A673 (cell line): ENCODE results near the gene TAMALIN. TPM values are rescaled to one million over a fixed set of nuclear protein-coding genes. Genes with fewer than 3 reads are reported as not detected.

Source experiments
- Bru-seq: library from RNA; stranded (reverse); fragments of 400-500 nt; gene quantifications from one replicate; lab custom pipeline; 2021; lab: Mats Ljungman, UMichigan
- BruChase-seq, 2 experiments: library from RNA; stranded (reverse); fragments of 400-500 nt; gene quantifications; one replicate each; lab custom pipeline; 2021; lab: Mats Ljungman, UMichigan
- BruUV-seq: library from RNA; stranded (reverse); fragments of 400-500 nt; replicated peaks from 2 replicates; lab custom pipeline; 2021; lab: Mats Ljungman, UMichigan
- CTCF ChIA-PET: fragments of 300-600 bp; sonication (Branson Sonifier 250); formaldehyde crosslinking; loops from one replicate; lab custom pipeline; 2022; ENCODE audit warnings: antibody characterized with exemption; lab: Charles Lee
- POLR2A ChIA-PET: fragments of 300-600 bp; sonication (Branson Sonifier 250); formaldehyde crosslinking; loops from one replicate; lab custom pipeline; 2022; ENCODE audit warnings: antibody characterized with exemption; ENCODE audit not compliant: low non-redundant PET; lab: Charles Lee
- DNase-seq: peaks from one replicate; pipeline ENCODE4 v3.0.0-alpha.2; 2015; ENCODE audit warnings: low spot score
- H3K27ac ChIP-seq: fragments of 200-600 bp; sonication (generic); 2 replicates; pipeline ENCODE4 v1.5.1; 2016; ENCODE audit warnings: mixed run types, low read depth, mild to moderate bottlenecking, mixed read lengths, antibody characterized with exemption, low read length; ENCODE audit not compliant: poor library complexity, severe bottlenecking
- H3K27me3 ChIP-seq: fragments of 200-600 bp; sonication (generic); replicated peaks from 2 replicates; pipeline ENCODE4 v1.6.1; 2017; ENCODE audit warnings: mixed run types, low read depth, mild to moderate bottlenecking, mixed read lengths, antibody characterized with exemption, low read length; ENCODE audit not compliant: insufficient read depth, poor library complexity
- H3K36me3 ChIP-seq: fragments of 200-600 bp; sonication (generic); 2 replicates; pipeline ENCODE4 v1.6.1; 2016; ENCODE audit warnings: mixed run types, mild to moderate bottlenecking, mixed read lengths, antibody characterized with exemption, low read length; ENCODE audit not compliant: insufficient read depth, poor library complexity, severe bottlenecking
- H3K4me1 ChIP-seq: fragments of 200-600 bp; sonication (generic); 2 replicates; pipeline ENCODE4 v1.6.1; 2017; ENCODE audit warnings: mixed run types, mild to moderate bottlenecking, mixed read lengths, antibody characterized with exemption, low read length; ENCODE audit not compliant: insufficient read depth, poor library complexity, severe bottlenecking
- H3K4me3 ChIP-seq: fragments of 200-600 bp; sonication (generic); 2 replicates; pipeline ENCODE4 v1.5.1; 2016; ENCODE audit warnings: low read depth, mixed run types, mild to moderate bottlenecking, mixed read lengths, low read length; ENCODE audit not compliant: poor library complexity, severe bottlenecking
- H3K9me3 ChIP-seq: fragments of 200-600 bp; sonication (generic); 2 replicates; pipeline ENCODE4 v1.6.1; 2016; ENCODE audit warnings: mixed run types, low read depth, mild to moderate bottlenecking, mixed read lengths, antibody characterized with exemption, low read length; ENCODE audit not compliant: poor library complexity, severe bottlenecking
- EZH2 ChIP-seq: fragments of 200-600 bp; sonication (generic); IDR thresholded peaks from 2 replicates; pipeline ENCODE4 v1.6.1; 2017; ENCODE audit warnings: borderline replicate concordance, low read depth, mild to moderate bottlenecking, mixed read lengths, antibody characterized with exemption, low read length; ENCODE audit not compliant: poor library complexity, severe bottlenecking
- intact Hi-C: fragments of 100-400 bp; cut with micrococcal nuclease; formaldehyde crosslinking; loops from one replicate; pipeline ENCODE4 v1.10.0; 2022; ENCODE audit not compliant: unreplicated experiment
- long read RNA-seq: library from polyadenylated mRNA; stranded (forward); transcript quantifications from one replicate; pipeline ENCODE4 v2.0.0, GENCODE V29; 2022
- total RNA-seq: library from RNA; stranded (reverse); gene quantifications from 2 replicates; pipeline ENCODE4 v1.2.3, GENCODE V29; 2021
- TF ChIP-seq, protein P1 (sequence below): fragments of 300-800, 200-600 bp; sonication (generic); conservative IDR thresholded peaks from 2 replicates; pipeline ENCODE4 v1.5.1; 2017; ENCODE audit warnings: low read depth, mild to moderate bottlenecking, antibody characterized with exemption, low read length, moderate library complexity, mixed read lengths

Gene TAMALIN
- total RNA-seq (4.8 and 5.4 TPM in 2 replicates), Bru-seq, nascent RNA (percentile 42 among the genes with signal in this experiment), BruChase-seq, experiment 1, labeled RNA remaining after a 2-hour chase (percentile 48 among the genes with signal in this experiment), BruChase-seq, experiment 2, labeled RNA remaining after a 6-hour chase (percentile 41 among the genes with signal in this experiment)
- long read RNA-seq, partial matches to known transcripts = 0 of 1 reads
- long read RNA-seq, other reads (novel, unspliced or antisense) = 0 of 1 reads

DNA sequence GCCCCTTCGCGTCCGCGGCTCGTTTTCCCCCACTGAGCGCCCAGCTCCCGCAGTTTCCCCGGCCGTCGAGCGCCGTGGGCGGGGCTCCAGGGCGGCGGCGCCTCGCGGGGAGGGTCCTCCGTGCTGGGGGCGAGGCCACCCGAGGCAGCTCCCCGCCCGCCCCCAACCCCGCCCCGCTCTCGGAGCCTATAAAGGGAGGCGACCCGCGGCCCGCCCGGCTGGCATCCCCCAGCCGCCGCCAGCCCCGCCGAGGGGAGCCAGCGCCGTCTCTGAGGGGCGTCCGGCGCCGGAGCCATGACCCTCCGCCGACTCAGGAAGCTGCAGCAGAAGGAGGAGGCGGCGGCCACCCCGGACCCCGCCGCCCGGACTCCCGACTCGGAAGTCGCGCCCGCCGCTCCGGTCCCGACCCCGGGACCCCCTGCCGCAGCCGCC is at the start of gene TAMALIN:
Gene TAMALIN, plus strand, starts transcription at position 221 of the 432 bp plus-strand sequence. Its CDS starts 74 bp downstream, at position 295.
- POLR2A ChIA-PET = interaction anchor here (0.5 to 0.6 kb wide), 4 partner anchors 16 to 1969 kb away, joined by 4 to 23 read pairs (median 6); no protein-coding TSS in a partner anchor

DNA sequence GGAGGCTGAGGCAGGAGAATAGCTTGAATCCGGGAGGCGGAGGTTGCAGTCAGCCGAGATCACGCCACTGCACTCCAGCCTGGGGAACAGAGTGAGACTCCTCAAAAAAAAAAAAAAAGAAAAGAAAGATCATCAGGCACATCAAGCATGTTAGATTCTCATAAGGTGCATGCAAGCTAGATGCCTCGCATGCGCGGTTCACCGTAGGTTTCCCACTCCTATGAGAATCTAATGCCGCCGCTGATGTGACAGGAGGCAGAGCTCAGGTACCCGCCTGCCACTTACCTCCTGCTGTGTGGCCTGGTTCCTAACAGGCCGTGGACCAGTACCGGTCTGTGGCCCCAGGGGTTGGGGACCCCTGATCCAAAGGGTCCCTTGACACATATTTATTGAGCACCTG is 48.2 kb upstream of the TAMALIN start:
- intact Hi-C loops = no loop called here
- no TSS peak for BruUV-seq
- Histone ChIP-seq H3K4me3 (no peak overlapping the region), H3K27ac (no peak overlapping the region), H3K9me3 (no peaks in the 10 kb centered on the region), H3K27me3 (no peaks in the 10 kb centered on the region), H3K4me1 (peaks cover 16% of the 10 kb centered on the region), H3K36me3 (peaks cover 7% of the 10 kb centered on the region)
- CTCF ChIA-PET = interaction anchor here (0.6 kb wide), 1 partner anchor 279 kb away, joined by 10 read pairs; no protein-coding TSS in a partner anchor
- no peak for TF ChIP-seq EZH2
- TF ChIP-seq, protein P1, sequence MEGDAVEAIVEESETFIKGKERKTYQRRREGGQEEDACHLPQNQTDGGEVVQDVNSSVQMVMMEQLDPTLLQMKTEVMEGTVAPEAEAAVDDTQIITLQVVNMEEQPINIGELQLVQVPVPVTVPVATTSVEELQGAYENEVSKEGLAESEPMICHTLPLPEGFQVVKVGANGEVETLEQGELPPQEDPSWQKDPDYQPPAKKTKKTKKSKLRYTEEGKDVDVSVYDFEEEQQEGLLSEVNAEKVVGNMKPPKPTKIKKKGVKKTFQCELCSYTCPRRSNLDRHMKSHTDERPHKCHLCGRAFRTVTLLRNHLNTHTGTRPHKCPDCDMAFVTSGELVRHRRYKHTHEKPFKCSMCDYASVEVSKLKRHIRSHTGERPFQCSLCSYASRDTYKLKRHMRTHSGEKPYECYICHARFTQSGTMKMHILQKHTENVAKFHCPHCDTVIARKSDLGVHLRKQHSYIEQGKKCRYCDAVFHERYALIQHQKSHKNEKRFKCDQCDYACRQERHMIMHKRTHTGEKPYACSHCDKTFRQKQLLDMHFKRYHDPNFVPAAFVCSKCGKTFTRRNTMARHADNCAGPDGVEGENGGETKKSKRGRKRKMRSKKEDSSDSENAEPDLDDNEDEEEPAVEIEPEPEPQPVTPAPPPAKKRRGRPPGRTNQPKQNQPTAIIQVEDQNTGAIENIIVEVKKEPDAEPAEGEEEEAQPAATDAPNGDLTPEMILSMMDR = no peak
- DNase-seq = no peak
- POLR2A ChIA-PET = interaction anchor here (0.7 kb wide), 1 partner anchor 94 kb away, joined by 7 read pairs; no protein-coding TSS in a partner anchor

More for the DNA sequence above, at the start of gene TAMALIN:
- Histone ChIP-seq H3K9me3 (no peaks in the 10 kb centered on the region), H3K4me1 (peaks cover 26% of the 10 kb centered on the region), H3K27me3 (no peaks in the 10 kb centered on the region), H3K4me3 (peak within 1 kb of the TSS; percentile 80), H3K27ac (peak within 1 kb of the TSS; percentile 63), H3K36me3 (no peaks in the 10 kb centered on the region)
- no TSS peak for BruUV-seq
- no peak for TF ChIP-seq EZH2
- TF ChIP-seq, protein P1 = no peak
- intact Hi-C loops = loop anchor here (5.0 kb wide), 1 partner anchor 116 kb away; no protein-coding TSS in a partner anchor
- CTCF ChIA-PET = interaction anchor here (1.2 to 2.0 kb wide), 4 partner anchors 14 to 115 kb away, joined by 3 to 11 read pairs (median 7); no protein-coding TSS in a partner anchor
- DNase-seq = peak; percentile 83

DNA sequence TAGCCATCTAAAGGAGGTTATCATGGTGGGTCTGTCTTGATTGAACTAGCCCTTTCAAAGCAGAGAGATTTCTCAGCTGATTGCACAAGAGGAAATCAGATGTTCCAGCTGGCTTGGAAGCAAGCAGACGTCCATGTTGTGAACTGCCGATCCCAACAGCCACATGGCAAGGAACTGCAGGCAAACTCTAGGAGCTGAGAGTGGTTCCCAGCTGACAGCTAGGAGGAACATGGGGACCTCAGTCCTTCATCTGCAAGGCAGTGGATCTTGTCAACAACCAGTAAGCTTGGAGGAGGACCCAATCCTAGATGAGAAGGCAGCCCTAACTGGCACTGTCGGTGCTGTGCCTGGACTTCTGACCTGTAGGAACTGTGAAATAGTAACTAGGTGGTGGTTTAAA is 47.5 kb upstream of the TAMALIN start:
- ChIA-PET CTCF (interaction anchor here (0.6 kb wide), 2 partner anchors 19 to 279 kb away, joined by 7 to 10 read pairs; no protein-coding TSS in a partner anchor), POLR2A (no interaction called here)
- Histone ChIP-seq H3K27ac (peak overlapping the region; percentile 22), H3K27me3 (no peaks in the 10 kb centered on the region), H3K4me3 (no peak overlapping the region), H3K9me3 (no peaks in the 10 kb centered on the region), H3K36me3 (peaks cover 12% of the 10 kb centered on the region), H3K4me1 (peaks cover 9% of the 10 kb centered on the region)
- intact Hi-C loops = no loop called here
- no TSS peak for BruUV-seq
- TF ChIP-seq, protein P1 = no peak
- TF ChIP-seq EZH2 = no peak
- DNase-seq = no peak
